RWPE2 (cell line): ENCODE results near the gene TIMM17B.

Experiments used
- ATAC-seq: fragments of 200-7000 bp; cut with Tn5 transposase; 3 replicates; pipeline ENCODE4 v1.9.1; 2021; ENCODE audit warnings: low read depth
- DNase-seq: peaks from one replicate; pipeline ENCODE4 v3.0.0-alpha.2; 2020; ENCODE audit warnings: low spot score
- H3K27ac ChIP-seq: fragments of 450-650 bp; 2 replicates; pipeline ENCODE4 v1.5.1; 2017; ENCODE audit warnings: mild to moderate bottlenecking; ENCODE audit not compliant: poor library complexity, severe bottlenecking
- H3K27me3 ChIP-seq: fragments of 250-450 bp; sonication (Bioruptor Pico); 2 replicates; pipeline ENCODE4 v1.5.1; 2021; ENCODE audit warnings: mild to moderate bottlenecking, moderate library complexity; ENCODE audit not compliant: insufficient read depth, poor library complexity, severe bottlenecking
- H3K36me3 ChIP-seq: fragments of 250-450 bp; sonication (Bioruptor Pico); 2 replicates; pipeline ENCODE4 v1.5.1; 2020; ENCODE audit warnings: low read depth, mild to moderate bottlenecking, moderate library complexity
- H3K4me1 ChIP-seq: fragments of 250-450 bp; sonication (Bioruptor Pico); 2 replicates; pipeline ENCODE4 v1.5.1; 2021; ENCODE audit warnings: mild to moderate bottlenecking, moderate library complexity; ENCODE audit not compliant: insufficient read depth, poor library complexity, severe bottlenecking
- H3K4me3 ChIP-seq: fragments of 250-450 bp; sonication (Bioruptor Pico); 2 replicates; pipeline ENCODE4 v1.5.1; 2021; ENCODE audit warnings: mild to moderate bottlenecking, moderate library complexity; ENCODE audit not compliant: severe bottlenecking
- H3K9me3 ChIP-seq: fragments of 250-450 bp; sonication (Bioruptor Pico); 2 replicates; pipeline ENCODE4 v1.5.1; 2021; ENCODE audit warnings: mild to moderate bottlenecking, moderate library complexity; ENCODE audit not compliant: severe bottlenecking
- TF ChIP-seq, protein P1 (sequence below): fragments of 450-650 bp; IDR thresholded peaks from one replicate; pipeline ENCODE4 v1.5.1; 2017; ENCODE audit warnings: mild to moderate bottlenecking, moderate library complexity; ENCODE audit not compliant: poor library complexity, severe bottlenecking

The TIMM17B gene

DNA sequence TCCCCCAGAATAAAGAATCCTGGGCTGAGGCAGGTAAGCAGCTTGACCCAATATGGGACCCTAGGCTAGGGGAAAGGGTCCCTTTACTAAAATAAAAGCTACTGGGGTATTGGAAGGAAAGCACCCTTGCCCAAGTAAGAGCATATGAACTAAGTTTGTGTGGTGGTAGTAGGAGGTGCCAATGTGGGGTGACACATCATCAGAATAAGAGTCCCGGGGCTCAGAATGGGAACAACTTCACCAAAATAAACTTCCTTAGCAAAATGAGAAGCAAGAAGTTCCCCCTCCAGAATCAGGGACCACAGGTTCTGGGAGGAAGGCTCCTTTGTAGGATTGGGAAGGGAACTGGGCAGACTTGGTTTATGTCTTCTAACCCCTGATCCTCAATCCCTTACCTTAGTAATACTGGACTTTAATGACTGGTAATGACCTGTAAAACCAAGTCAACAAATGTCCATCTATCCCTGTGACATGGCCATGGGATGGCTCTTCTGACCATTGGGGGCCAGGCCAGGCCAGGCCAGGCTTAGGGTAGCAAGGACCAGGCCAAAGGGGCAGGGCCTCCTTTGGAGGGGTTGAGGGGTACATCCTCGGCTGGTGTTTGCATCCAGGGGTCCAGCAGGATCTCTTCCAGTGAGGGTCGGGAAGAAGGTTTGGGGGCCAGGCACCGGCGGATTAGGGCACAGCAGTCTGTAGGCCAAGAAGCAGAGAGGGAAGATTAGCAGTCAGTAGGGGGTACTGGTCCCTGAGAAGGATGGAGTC lies 16.2 kb upstream of the TIMM17B start:
- Histone ChIP-seq H3K27me3 (no peaks in the 10 kb centered on the region), H3K36me3 (peaks cover 24% of the 10 kb centered on the region), H3K4me3 (no peak overlapping the region), H3K27ac (no peak overlapping the region), H3K9me3 (no peaks in the 10 kb centered on the region), H3K4me1 (peaks cover 3% of the 10 kb centered on the region)
- TF ChIP-seq, protein P1, sequence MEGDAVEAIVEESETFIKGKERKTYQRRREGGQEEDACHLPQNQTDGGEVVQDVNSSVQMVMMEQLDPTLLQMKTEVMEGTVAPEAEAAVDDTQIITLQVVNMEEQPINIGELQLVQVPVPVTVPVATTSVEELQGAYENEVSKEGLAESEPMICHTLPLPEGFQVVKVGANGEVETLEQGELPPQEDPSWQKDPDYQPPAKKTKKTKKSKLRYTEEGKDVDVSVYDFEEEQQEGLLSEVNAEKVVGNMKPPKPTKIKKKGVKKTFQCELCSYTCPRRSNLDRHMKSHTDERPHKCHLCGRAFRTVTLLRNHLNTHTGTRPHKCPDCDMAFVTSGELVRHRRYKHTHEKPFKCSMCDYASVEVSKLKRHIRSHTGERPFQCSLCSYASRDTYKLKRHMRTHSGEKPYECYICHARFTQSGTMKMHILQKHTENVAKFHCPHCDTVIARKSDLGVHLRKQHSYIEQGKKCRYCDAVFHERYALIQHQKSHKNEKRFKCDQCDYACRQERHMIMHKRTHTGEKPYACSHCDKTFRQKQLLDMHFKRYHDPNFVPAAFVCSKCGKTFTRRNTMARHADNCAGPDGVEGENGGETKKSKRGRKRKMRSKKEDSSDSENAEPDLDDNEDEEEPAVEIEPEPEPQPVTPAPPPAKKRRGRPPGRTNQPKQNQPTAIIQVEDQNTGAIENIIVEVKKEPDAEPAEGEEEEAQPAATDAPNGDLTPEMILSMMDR, result no peak
- ATAC-seq (no peak), DNase-seq (no peak)

DNA sequence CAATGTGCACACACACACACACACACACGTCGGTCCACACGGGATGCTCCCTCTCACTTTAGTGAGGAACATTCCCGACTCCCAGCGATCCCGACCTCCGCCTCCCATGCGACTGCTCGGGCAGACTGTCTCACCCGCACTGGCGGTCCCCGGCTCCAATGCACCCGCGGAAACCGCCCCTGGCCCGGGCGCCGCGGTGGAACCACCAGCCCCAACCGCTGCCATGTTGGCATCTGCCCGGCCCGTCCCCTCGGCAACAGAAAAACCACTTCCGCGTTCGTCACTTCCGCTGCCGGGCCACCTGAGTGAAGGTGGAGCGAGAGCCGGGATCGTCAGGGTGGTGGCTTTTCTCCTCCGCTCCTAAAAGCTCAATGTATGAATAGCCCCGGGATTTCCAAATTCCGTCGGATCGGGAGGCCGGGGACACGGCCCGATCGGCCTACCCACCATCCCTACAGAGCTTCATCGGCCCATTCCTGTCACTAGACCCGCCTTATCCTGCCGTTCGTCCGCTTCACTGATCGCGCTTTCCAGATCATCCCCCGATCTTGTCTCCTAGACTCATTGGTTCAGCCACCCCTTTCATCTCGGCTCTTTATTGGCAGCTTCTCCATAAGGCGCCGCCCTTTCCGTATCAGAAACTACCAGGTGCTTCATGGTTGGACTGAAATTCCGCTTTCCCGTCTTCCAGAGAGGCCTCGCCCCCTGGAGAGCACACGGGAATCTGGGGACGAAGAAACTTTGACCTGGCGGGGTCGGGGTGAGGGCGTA lies 14.0 kb upstream of the TIMM17B start, which contains the start of gene SLC35A2:
TSS of gene SLC35A2 (minus strand) at position 235 of the 771 bp plus-strand sequence. CDS start at position 225, 10 bp downstream.
- peaks cover 30% of the 10 kb centered on the region for H3K36me3 ChIP-seq
- DNase-seq, result peak; percentile 76
- no peaks in the 10 kb centered on the region for H3K4me1 ChIP-seq
- peak within 1 kb of the TSS; percentile 93 for H3K4me3 ChIP-seq
- peak within 1 kb of the TSS; percentile 65 for H3K27ac ChIP-seq
- no peaks in the 10 kb centered on the region for H3K9me3 ChIP-seq
- TF ChIP-seq, protein P1, result no peak
- ATAC-seq, result peak; percentile 89
- H3K27me3 ChIP-seq, result no peaks in the 10 kb centered on the region

DNA sequence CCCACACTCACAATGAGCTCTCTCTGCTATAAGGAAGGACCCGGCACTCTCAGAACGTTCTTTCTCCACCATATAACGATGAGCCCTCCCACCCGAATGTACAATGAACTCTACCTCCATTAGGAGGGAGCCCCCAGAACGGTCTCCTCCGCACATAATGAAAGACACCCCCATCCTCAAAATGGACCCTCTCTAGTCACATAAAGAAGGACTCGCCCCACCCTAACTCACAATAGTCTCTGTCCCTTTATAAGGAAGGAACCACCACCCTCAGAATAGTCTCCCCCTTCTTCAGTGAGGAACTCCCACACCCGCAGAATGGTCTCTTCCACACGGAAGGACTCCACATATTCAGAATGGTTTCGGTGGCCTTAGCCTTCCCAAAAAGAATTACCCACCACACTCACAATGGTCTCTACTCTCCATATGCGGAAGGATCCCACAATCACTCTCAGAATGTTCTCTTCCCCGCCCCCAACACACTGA lies 13.4 kb upstream of the TIMM17B start:
- ATAC-seq, result no peak
- no peaks in the 10 kb centered on the region for H3K9me3 ChIP-seq
- H3K4me3 ChIP-seq, result peak overlapping the region; percentile 93
- TF ChIP-seq, protein P1, result no peak
- no peaks in the 10 kb centered on the region for H3K4me1 ChIP-seq
- DNase-seq, result no peak
- no peaks in the 10 kb centered on the region for H3K27me3 ChIP-seq
- peaks cover 30% of the 10 kb centered on the region for H3K36me3 ChIP-seq
- H3K27ac ChIP-seq, result peak overlapping the region; percentile 65

DNA sequence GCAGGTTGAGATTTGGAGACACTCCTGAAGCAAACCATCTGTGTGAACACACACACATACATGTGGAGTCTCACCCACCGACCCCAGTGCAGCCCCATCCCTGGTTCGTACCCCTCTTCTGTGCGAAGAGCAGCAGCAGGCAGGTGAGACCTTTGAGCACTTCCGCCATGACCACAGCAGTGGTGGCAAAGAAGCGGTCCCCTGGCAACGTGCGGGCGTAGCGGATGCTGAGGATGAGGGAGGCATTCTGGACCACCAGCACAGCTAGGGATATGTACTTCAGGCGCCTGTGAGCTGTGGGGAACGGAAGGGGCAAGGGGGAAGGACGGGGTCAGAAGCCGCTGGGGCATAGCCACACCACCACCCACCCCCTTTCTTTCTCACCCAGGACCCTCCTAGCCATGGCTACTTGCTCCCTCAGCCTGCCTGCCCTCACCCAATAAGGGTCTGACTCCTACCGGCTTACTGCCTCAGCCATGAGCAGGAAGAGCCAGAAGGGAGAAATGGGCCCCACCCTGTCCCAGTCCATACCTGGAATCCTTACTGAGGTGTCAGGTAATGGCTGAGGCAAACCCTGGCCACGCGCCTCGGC lies 12.2 kb upstream of the TIMM17B start:
- Histone ChIP-seq H3K36me3 (peaks cover 22% of the 10 kb centered on the region), H3K27me3 (no peaks in the 10 kb centered on the region), H3K4me1 (no peaks in the 10 kb centered on the region), H3K27ac (no peak overlapping the region), H3K9me3 (no peaks in the 10 kb centered on the region), H3K4me3 (no peak overlapping the region)
- ATAC-seq (no peak), DNase-seq (no peak)
- TF ChIP-seq, protein P1, result no peak
